GM19438 (cell line): ENCODE measurements around the gene ATP5ME.
"Not testable (repeated sequence)": the region's sequence is repeated elsewhere in the genome, so short reads cannot be mapped to it uniquely, and the experiment has no call there.

Source experiments
- ATAC-seq: cut with Tn5 transposase; IDR thresholded peaks from one replicate; pipeline ENCODE4 v1.9.1; 2021; ENCODE audit warnings: low read depth; ENCODE audit not compliant: unreplicated experiment

Gene ATP5ME

GRCh38 chr4:705278-706082, 31.4 kb upstream of the ATP5ME start, which contains the start of gene PCGF3:
Gene PCGF3, plus strand, starts transcription at chr4:705832. Its CDS starts 27,849 bp downstream, at chr4:733681.
- peak; percentile 97 for ATAC-seq

GRCh38 chr4:704971-705277, 30.8 kb upstream of the ATP5ME start:
- no peak for ATAC-seq

GRCh38 chr4:704198-704891, 30.3 kb upstream of the ATP5ME start:
- ATAC-seq: no peak

- ATAC-seq: no peak
Observed at GRCh38 chr4:703336-704197, 29.5 kb upstream of the ATP5ME start.

GRCh38 chr4:702618-703048, 28.6 kb upstream of the ATP5ME start:
- ATAC-seq: no peak

DNA sequence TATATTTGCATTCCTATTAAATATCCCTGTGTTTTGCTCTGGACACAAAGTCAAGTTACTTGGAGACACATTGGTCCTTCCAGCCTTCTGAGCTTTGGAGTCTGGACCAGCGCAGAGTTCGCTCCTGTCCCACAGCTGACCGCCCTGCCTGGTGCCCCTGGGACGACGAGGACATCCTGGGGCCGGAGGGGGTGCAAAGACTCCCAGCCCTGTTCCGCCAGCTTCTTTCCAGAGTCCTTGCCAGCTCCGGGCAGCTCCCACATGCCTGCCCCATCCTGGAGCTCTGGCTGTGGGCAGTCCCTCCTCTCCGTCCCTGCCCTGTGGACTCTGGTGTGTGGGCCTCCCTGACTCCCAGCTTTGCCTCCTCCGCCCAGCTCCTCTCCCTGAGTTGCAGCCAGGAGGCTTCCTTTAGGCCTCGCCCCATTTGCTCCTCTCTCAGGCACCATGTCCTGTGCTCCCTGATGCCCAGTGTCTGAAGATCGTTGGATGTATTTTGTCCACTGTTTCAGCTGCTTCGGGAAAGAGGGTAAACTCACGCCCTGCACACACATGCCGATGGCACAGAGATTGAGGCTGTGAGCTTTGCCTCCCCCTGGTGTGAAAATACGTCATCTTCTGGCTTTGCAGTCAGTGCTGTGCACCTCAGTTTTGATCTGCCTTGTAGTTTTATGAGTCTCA, 26.6 kb upstream of the ATP5ME start:
- ATAC-seq: no peak

DNA sequence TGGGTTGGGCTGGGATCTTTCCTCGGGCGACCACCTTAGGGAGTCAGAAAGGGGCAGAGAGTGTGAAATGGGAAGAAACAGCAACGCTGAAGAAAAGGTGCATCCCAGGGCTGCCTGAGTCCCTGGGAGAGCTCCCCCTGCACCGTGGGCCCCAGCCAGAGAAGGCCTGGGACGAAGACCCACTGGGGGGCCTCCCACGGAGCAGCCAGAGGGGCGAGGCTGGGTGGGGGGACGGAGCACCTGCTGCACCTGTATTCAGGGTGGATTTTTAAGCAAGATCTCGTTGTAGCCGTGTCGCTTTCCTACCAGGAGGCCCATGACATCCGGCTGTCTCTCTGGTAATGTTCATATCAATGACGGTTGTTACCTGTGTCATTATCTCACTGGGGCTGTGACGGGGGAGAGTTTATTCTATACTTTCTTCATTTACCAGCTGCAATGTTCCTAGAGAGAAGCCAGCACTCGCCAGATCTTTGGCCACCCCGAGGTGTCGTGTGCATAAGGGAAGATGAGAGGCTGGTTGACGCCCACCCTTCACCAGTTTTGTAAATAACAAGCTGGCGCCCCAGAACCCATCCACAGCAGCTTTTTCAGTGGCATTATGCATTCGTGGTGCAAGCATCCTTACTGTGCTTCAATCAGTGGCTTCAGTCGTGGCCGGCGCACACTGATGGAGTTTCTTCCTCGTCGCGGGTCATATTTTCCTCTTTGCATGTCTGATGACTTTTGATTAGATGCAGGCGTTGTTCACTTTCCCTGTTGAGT, 25.9 kb upstream of the ATP5ME start:
- ATAC-seq: no peak

GRCh38 chr4:694341-694940, 20.4 kb upstream of the ATP5ME start:
- not testable (repeated sequence) for ATAC-seq

GRCh38 chr4:692771-693554, 18.9 kb upstream of the ATP5ME start:
- ATAC-seq: no peak

DNA sequence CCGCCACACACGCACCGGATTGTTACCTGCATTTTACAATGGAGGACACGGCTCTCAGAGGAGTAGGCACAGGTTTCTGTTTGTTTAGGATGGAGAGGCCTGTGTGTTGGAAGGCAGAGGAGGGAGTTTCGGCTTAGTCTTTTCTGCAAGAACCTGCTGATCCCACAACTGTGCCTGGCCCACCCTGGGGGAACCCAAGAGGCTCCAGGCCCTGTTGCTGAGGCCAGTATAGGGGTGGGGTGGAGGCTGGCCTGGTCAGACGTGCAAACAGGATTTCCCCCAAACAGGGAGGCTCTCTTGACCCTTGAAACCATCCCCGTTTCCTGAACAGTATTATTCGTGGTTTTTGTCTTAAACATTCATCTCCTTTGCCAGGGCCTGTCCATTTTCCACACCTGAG, 15.6 kb upstream of the ATP5ME start:
- no peak for ATAC-seq

GRCh38 chr4:688854-689681, 15.0 kb upstream of the ATP5ME start, which contains the start of gene SLC49A3:
Gene SLC49A3, minus strand, starts transcription at chr4:689151. Its CDS starts 24 bp downstream, at chr4:689127.
- ATAC-seq: no peak

GRCh38 chr4:687971-688853, 14.1 kb upstream of the ATP5ME start:
- ATAC-seq: no peak

- no peak for ATAC-seq
Observed at GRCh38 chr4:687048-687970, 13.2 kb upstream of the ATP5ME start.

- no peak for ATAC-seq
Observed at GRCh38 chr4:686413-687040, 12.5 kb upstream of the ATP5ME start.

GRCh38 chr4:685679-686412, 11.8 kb upstream of the ATP5ME start:
- ATAC-seq: no peak
